ENCODE data around the gene CASK. TPM values are rescaled to one million over a fixed set of nuclear protein-coding genes. Genes with fewer than 3 reads are reported as not detected.

CASK gene
- total RNA-seq, 6 experiments from 2014 or later = 17.8 to 23.8 (median 20.4) TPM

GRCh38 chrX:41482154-41482850 lies 441.1 kb downstream of the CASK start:
- TF ChIP-seq CTCF (IDR thresholded peaks at IDR 0.05) (no peak), POLR2A (IDR thresholded peaks at IDR 0.05) (no peak)
- H3K4me1 ChIP-seq = no peaks in the 10 kb centered on the region
- no peaks in the 10 kb centered on the region for H3K9me3 ChIP-seq
- DNase-seq (no peak), ATAC-seq (peak in 1 of 4 donors; percentile 53)
- H3K27me3 ChIP-seq = no peaks in the 10 kb centered on the region
- H3K4me3 ChIP-seq = no peak overlapping the region
- H3K27ac ChIP-seq = no peak overlapping the region
- H3K36me3 ChIP-seq = no peaks in the 10 kb centered on the region
- intact Hi-C loops (cut with DNase I) = no loop called here
- WGBS (ENCODE audit: insufficient coverage, low coverage, low lambda C conversion rate, missing lambda C conversion rate) = 68% methylated on average over 5 of the region's 5 CpGs

GRCh38 chrX:41481264-41482109 lies 441.9 kb downstream of the CASK start:
- ATAC-seq (peak; percentile 60 to 72 (median 66)), DNase-seq (no peak)
- TF ChIP-seq POLR2A (IDR thresholded peaks at IDR 0.05) = no peak
- TF ChIP-seq CTCF (IDR thresholded peaks at IDR 0.05) = peak; percentile 26 to 55 (median 46)
- no peaks in the 10 kb centered on the region for H3K27me3 ChIP-seq
- no peaks in the 10 kb centered on the region for H3K9me3 ChIP-seq
- intact Hi-C loops (cut with DNase I) = no loop called here
- no peak overlapping the region for H3K27ac ChIP-seq
- no peaks in the 10 kb centered on the region for H3K36me3 ChIP-seq
- H3K4me3 ChIP-seq = no peak overlapping the region
- H3K4me1 ChIP-seq = no peaks in the 10 kb centered on the region
- WGBS (ENCODE audit: insufficient coverage, low coverage, low lambda C conversion rate, missing lambda C conversion rate) = 39% methylated on average over 5 of the region's 6 CpGs

- intact Hi-C loops (cut with DNase I) = no loop called here
- no peak for DNase-seq
- H3K4me1 ChIP-seq = no peaks in the 10 kb centered on the region
- no peaks in the 10 kb centered on the region for H3K36me3 ChIP-seq
- WGBS (ENCODE audit: insufficient coverage, low coverage, low lambda C conversion rate, missing lambda C conversion rate) = 74% methylated on average over 10 of the region's 13 CpGs
- no peaks in the 10 kb centered on the region for H3K27me3 ChIP-seq
- no peak for TF ChIP-seq CTCF (IDR thresholded peaks at IDR 0.05)
- TF ChIP-seq POLR2A (IDR thresholded peaks at IDR 0.05) = no peak
- H3K27ac ChIP-seq = no peak overlapping the region
- H3K9me3 ChIP-seq = no peaks in the 10 kb centered on the region
- no peak for ATAC-seq
- no peak overlapping the region for H3K4me3 ChIP-seq
These were observed 442.7 kb downstream of the CASK start for GRCh38 chrX:41480508-41481260.

- Histone ChIP-seq H3K36me3 (no peaks in the 10 kb centered on the region), H3K27me3 (no peaks in the 10 kb centered on the region), H3K4me3 (no peak overlapping the region), H3K9me3 (no peaks in the 10 kb centered on the region), H3K27ac (no peak overlapping the region), H3K4me1 (no peaks in the 10 kb centered on the region)
- WGBS (ENCODE audit: insufficient coverage, low coverage, low lambda C conversion rate, missing lambda C conversion rate) = 36% methylated on average over 4 of the region's 6 CpGs
- TF ChIP-seq POLR2A (IDR thresholded peaks at IDR 0.05) = no peak
- TF ChIP-seq CTCF (IDR thresholded peaks at IDR 0.05) = no peak
- intact Hi-C loops (cut with DNase I) = no loop called here
- ATAC-seq = no peak
- DNase-seq = no peak
These were observed 444.9 kb downstream of the CASK start for GRCh38 chrX:41478381-41478911.

Measured in right lobe of liver (tissue), 6 donors.